Measurements from ENCODE around the gene SLC14A1.

GRCh38 chr18:45680066-45680690 is 43.8 kb upstream of the SLC14A1 start:
- no peak for TF ChIP-seq REST (IDR thresholded peaks at IDR 0.05; ENCODE audit: low read depth)
- no peak for TF ChIP-seq YY1 (IDR thresholded peaks at IDR 0.05; ENCODE audit: low read depth)
- TF ChIP-seq FOXM1 (IDR thresholded peaks at IDR 0.05; ENCODE audit: borderline replicate concordance, low read depth): no peak
- no peak for TF ChIP-seq MAX (IDR thresholded peaks at IDR 0.05)
- no peak for TF ChIP-seq EP300 (IDR thresholded peaks at IDR 0.05; ENCODE audit: borderline replicate concordance)
- no peak for TF ChIP-seq RAD21 (IDR thresholded peaks at IDR 0.05; ENCODE audit: low read depth)
- no peak for TF ChIP-seq CREB1 (IDR thresholded peaks at IDR 0.05; ENCODE audit: low read depth)
- no peak for TF ChIP-seq CEBPB (IDR thresholded peaks at IDR 0.05)
